ENCODE data around the gene OR11G2. TPM values are rescaled to one million over a fixed set of nuclear protein-coding genes. Genes with fewer than 3 reads are reported as not detected.
"Not testable (repeated sequence)": the region's sequence is repeated elsewhere in the genome, so short reads cannot be mapped to it uniquely, and the experiment has no call there.

The OR11G2 gene
- total and polyA plus RNA-seq, 5 experiments from 2014 or later, result not detected

DNA sequence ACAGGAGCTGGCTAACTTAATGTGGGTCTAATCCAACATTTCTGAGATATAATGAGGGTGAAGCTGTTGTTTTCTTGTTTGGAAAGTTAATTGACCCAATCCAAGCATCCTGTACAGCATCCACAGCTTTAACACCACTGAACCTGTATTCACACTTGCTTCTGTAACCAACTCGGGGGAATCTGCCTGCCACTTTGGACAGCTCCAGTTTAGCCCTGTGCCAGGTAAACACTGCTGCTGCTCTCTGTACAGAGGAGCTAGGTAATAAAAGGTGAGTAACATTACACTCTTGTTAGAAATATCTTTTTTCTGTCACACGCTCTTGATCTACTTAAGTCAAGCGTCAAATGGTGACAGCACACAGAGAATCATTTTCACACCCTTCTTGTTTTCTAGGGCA is 700 bp downstream of the OR11G2 start:
- no peak overlapping the region for H3K4me3 Mint-ChIP-seq

DNA sequence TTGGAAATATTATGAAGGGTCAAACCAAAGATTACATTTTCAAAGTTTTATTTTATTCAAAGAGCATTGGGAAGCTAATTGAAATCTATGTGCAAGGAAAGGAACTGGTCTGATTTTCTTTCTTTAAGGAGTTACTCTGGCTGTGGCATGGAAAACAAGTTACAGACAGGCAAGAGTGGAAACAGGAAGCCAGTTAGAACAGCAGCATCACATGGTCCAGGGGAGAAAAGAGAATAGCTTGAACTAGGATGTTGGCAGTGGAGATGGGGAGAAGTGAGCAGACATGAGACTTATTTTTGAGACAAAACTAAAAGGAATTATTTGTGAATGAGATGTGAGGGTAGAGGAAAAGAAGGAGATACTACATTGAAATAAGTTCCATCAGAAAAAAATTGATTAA is 3.4 kb downstream of the OR11G2 start:
- ATAC-seq (no peak), DNase-seq (no peak)
- POLR2A ChIA-PET, result no interaction called here
- Mint-ChIP-seq H3K9me3 (no peaks in the 10 kb centered on the region), H3K36me3 (no peaks in the 10 kb centered on the region), H3K27ac (peak overlapping the region in 1 of 10 donors; percentile 13), H3K4me1 (peaks cover 0 to 6% (median 0%) of the 10 kb centered on the region in 4 donors), H3K4me3 (no peak overlapping the region), H3K27me3 (peaks cover 2 to 25% (median 17%) of the 10 kb centered on the region in 5 donors)

More for the DNA sequence above, 700 bp downstream of the OR11G2 start:
- POLR2A ChIA-PET, result no interaction called here
- ATAC-seq, result no peak
- peaks cover 0 to 6% (median 0%) of the 10 kb centered on the region in 4 donors for H3K4me1 Mint-ChIP-seq
- H3K27ac Mint-ChIP-seq, result no peak overlapping the region
- H3K9me3 Mint-ChIP-seq, result no peaks in the 10 kb centered on the region
- peaks cover 2 to 32% (median 8%) of the 10 kb centered on the region in 5 donors for H3K27me3 Mint-ChIP-seq
- H3K36me3 Mint-ChIP-seq, result no peaks in the 10 kb centered on the region
- DNase-seq, result no peak

DNA sequence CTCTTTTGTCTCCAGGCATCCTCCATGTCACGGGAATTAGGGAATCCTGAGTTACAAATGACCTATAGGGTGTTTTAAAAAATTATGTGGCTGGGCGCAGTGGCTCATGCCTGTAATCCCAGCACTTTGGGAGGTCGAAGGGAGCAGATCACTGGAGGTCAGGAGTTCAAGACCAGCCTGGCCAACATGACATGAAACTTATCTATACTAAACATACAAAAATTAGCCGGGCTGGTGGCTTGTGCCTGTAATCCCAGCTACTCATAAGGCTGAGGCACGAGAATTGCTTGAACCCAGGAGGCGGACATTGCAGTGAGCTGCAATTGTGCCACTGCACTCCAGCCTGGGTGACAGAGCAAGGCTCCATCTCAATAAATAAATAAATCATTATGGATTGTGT is 4.5 kb downstream of the OR11G2 start:
- H3K36me3 Mint-ChIP-seq, DNase-seq, H3K4me3 Mint-ChIP-seq, H3K4me1 Mint-ChIP-seq, ATAC-seq, H3K9me3 Mint-ChIP-seq, POLR2A ChIA-PET, H3K27ac Mint-ChIP-seq: not testable (repeated sequence)
- peaks cover 6 to 33% (median 21%) of the 10 kb centered on the region in 5 donors for H3K27me3 Mint-ChIP-seq

DNA sequence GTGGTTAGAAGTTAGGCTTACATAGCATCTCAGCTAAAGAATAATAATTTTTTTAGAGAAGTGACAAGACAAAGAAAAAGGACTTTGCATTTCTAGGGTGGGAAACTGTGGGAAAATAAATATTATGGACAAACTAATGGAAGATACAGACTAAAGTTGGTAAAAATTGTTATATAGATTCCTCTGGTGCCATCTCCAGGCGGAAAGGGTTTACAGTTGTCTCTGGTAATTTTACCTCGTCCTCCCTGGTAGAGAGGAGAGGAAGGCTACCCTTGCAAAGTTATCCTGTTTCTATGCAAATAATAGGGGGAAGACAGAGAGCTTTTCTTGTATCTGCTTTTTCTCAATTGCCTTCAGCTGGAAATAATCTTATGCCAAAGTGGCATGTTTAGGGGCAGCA is 5.2 kb downstream of the OR11G2 start:
- H3K4me3 Mint-ChIP-seq, result no peak overlapping the region
- ATAC-seq, result no peak
- no peak for DNase-seq
- no peaks in the 10 kb centered on the region for H3K36me3 Mint-ChIP-seq
- peaks cover 6 to 33% (median 21%) of the 10 kb centered on the region in 5 donors for H3K27me3 Mint-ChIP-seq
- POLR2A ChIA-PET, result no interaction called here
- H3K9me3 Mint-ChIP-seq, result no peaks in the 10 kb centered on the region
- peaks cover 0 to 3% (median 0%) of the 10 kb centered on the region in 4 donors for H3K4me1 Mint-ChIP-seq
- H3K27ac Mint-ChIP-seq, result no peak overlapping the region

DNA sequence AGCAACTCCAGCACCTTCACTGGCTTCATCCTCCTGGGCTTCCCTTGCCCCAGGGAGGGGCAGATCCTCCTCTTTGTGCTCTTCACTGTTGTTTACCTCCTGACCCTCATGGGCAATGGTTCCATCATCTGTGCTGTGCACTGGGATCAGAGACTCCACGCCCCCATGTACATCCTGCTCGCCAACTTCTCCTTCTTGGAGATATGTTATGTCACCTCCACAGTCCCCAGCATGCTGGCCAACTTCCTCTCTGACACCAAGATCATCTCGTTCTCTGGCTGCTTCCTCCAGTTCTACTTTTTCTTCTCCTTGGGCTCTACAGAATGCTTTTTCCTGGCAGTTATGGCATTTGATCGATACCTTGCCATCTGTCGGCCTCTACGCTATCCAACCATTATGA is 6.8 kb downstream of the OR11G2 start:
- H3K27ac Mint-ChIP-seq, result no peak overlapping the region
- POLR2A ChIA-PET, result no interaction called here

DNA sequence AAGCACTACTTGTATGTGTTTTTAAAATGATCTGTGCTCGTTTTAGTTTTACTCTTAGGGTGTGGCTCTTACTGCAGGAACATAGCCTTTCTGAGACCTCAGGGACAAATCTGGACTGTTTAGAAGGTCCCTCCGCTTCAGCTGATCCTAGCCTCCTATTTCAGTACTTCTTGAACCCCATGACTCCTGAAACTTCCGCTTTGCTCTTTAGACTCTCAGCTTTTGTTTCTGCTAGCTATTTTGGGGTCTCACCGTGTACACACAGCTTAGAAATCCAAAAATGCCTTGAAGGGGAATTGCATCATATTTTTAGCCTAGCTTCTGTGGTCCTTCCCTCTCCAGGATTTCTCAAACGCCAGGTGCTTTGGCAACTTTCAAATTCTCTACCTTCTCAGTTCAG is 8.3 kb downstream of the OR11G2 start:
- Mint-ChIP-seq H3K9me3 (no peaks in the 10 kb centered on the region), H3K36me3 (no peaks in the 10 kb centered on the region), H3K27ac (no peak overlapping the region), H3K27me3 (peaks cover 11 to 27% (median 20%) of the 10 kb centered on the region in 5 donors), H3K4me1 (peaks cover 0 to 4% (median 0%) of the 10 kb centered on the region in 4 donors), H3K4me3 (no peak overlapping the region)
- POLR2A ChIA-PET, result no interaction called here
- no peak for DNase-seq
- no peak for ATAC-seq

More for the DNA sequence above, 6.8 kb downstream of the OR11G2 start:
- DNase-seq, result no peak
- Mint-ChIP-seq H3K9me3 (no peaks in the 10 kb centered on the region), H3K27me3 (peaks cover 9 to 33% (median 21%) of the 10 kb centered on the region in 5 donors), H3K36me3 (no peaks in the 10 kb centered on the region), H3K4me1 (peaks cover 0 to 3% (median 0%) of the 10 kb centered on the region in 4 donors), H3K4me3 (no peak overlapping the region)
- ATAC-seq, result no peak

DNA sequence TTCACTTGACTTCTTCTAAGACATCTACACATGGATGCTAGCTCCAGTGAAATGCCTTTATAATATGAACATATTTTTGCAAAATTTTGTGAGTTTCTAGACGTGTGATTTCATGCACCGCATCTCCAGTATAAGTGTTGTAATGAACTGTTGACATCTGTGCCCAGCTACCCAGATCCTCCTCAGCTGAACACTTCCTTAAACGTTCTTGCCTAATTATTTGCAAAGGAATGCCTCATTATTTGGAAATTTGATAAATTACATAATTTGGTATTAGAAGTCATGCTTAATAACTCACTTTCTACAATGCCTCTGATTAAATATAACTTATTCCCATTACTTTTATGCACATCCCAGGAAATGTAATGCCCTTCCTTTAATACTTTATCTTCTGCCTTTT is 14.0 kb downstream of the OR11G2 start:
- no peak overlapping the region for H3K4me3 Mint-ChIP-seq
- peaks cover 0 to 6% (median 0%) of the 10 kb centered on the region in 3 donors for H3K36me3 Mint-ChIP-seq
- POLR2A ChIA-PET, result no interaction called here
- H3K9me3 Mint-ChIP-seq, result peaks cover 0 to 4% (median 0%) of the 10 kb centered on the region in 9 donors
- H3K4me1 Mint-ChIP-seq, result peaks cover 0 to 1% (median 0%) of the 10 kb centered on the region in 4 donors
- DNase-seq (no peak), ATAC-seq (no peak)
- H3K27ac Mint-ChIP-seq, result no peak overlapping the region
- H3K27me3 Mint-ChIP-seq, result peaks cover 3 to 18% (median 5%) of the 10 kb centered on the region in 5 donors

DNA sequence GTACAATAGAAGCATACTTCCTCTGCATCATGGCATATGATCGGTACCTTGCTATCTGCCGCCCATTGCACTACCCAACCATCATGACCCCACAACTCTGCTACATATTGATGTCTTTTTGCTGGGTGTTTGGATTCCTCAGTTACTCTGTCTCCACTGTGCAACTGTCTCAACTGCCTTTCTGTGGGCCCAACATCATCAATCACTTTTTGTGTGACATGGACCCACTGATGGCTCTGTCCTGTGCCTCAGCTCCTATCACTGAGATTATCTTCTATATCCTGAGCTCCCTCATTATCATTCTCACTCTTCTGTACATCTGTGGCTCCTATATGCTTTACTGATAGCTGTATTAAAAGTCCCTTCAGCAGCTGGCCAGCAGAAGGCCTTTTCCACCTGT is 18.9 kb downstream of the OR11G2 start:
- no peak for ATAC-seq
- H3K4me1 Mint-ChIP-seq, result peaks cover 0 to 2% (median 0%) of the 10 kb centered on the region in 4 donors
- peaks cover 0 to 6% (median 0%) of the 10 kb centered on the region in 3 donors for H3K36me3 Mint-ChIP-seq
- H3K9me3 Mint-ChIP-seq, result peaks cover 0 to 6% (median 0%) of the 10 kb centered on the region in 9 donors
- DNase-seq, result no peak
- H3K4me3 Mint-ChIP-seq, result no peak overlapping the region
- no peak overlapping the region for H3K27ac Mint-ChIP-seq
- H3K27me3 Mint-ChIP-seq, result peaks cover 0 to 21% (median 7%) of the 10 kb centered on the region in 5 donors
- POLR2A ChIA-PET, result no interaction called here

DNA sequence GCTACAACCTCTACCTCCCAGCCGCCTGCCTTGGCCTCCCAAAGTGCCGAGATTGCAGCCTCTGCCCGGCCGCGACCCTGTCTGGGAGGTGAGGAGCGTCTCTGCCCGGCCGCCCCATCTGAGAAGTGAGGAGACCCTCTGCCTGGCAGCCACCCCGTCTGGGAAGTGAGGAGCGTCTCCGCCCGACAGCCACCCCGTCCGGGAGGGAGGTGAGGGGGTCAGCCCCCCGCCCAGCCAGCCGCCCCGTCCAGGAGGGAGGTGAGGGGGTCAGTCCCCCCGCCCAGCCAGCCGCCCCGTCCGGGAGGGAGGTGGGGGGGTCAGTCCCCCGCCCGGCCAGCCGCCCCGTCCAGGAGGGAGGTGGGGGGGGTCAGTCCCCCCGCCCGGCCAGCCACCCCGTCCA is 21.7 kb downstream of the OR11G2 start:
- peaks cover 7 to 20% (median 8%) of the 10 kb centered on the region in 5 donors for H3K27me3 Mint-ChIP-seq
- H3K36me3 Mint-ChIP-seq, DNase-seq, H3K27ac Mint-ChIP-seq, H3K4me3 Mint-ChIP-seq, H3K4me1 Mint-ChIP-seq, H3K9me3 Mint-ChIP-seq, POLR2A ChIA-PET, ATAC-seq: not testable (repeated sequence)

DNA sequence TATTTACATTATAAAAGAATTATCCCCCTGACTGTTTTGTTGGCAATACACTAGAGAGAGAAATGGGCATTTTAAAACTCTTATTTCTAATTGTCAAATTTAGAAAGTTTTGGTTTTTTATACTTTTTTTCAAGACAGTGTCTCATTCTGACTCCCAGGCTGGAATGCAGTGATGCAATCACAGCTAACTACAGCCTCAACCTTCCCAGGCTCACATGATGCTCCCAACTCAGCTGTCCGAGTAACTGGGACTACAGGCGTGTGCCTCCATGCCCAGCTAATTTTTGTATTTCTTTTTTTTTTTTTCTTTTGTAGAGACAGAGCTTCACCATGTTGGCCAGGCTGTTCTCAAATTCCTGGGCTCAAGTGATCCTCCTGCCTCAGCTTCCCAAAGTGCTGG is 24.5 kb downstream of the OR11G2 start:
- ATAC-seq, result no peak
- Mint-ChIP-seq H3K27me3 (peaks cover 6 to 20% (median 8%) of the 10 kb centered on the region in 5 donors), H3K27ac (no peak overlapping the region), H3K4me3 (no peak overlapping the region), H3K9me3 (peaks cover 0 to 4% (median 0%) of the 10 kb centered on the region in 9 donors), H3K4me1 (peaks cover 0 to 2% (median 0%) of the 10 kb centered on the region in 4 donors), H3K36me3 (no peaks in the 10 kb centered on the region)
- no peak for DNase-seq
- POLR2A ChIA-PET, result no interaction called here

DNA sequence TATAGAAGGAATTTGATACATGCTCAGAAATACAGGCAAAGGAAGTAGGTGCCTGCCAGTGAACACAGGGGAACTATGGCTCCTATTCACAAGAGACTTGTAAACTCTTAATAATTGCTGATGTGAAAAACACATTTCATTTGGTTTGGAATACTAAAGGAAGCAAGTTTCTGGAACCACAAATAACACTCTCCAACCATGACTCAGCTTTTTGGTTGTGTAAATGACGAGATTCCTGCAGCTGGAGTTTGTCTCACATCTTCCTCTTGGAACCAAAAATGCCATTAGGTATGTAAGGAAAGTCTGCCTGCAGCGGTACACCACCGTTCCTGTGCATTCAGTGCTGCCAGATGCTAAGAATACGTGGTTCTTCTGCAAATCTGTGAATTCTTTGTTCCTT is 28.3 kb downstream of the OR11G2 start:
- H3K4me1 Mint-ChIP-seq, result no peaks in the 10 kb centered on the region
- H3K4me3 Mint-ChIP-seq, result no peak overlapping the region
- H3K27ac Mint-ChIP-seq, result no peak overlapping the region
- H3K36me3 Mint-ChIP-seq, result no peaks in the 10 kb centered on the region
- POLR2A ChIA-PET, result no interaction called here
- ATAC-seq (no peak), DNase-seq (no peak)
- H3K9me3 Mint-ChIP-seq, result peaks cover 0 to 4% (median 0%) of the 10 kb centered on the region in 9 donors
- H3K27me3 Mint-ChIP-seq, result peaks cover 5 to 19% (median 12%) of the 10 kb centered on the region in 5 donors

DNA sequence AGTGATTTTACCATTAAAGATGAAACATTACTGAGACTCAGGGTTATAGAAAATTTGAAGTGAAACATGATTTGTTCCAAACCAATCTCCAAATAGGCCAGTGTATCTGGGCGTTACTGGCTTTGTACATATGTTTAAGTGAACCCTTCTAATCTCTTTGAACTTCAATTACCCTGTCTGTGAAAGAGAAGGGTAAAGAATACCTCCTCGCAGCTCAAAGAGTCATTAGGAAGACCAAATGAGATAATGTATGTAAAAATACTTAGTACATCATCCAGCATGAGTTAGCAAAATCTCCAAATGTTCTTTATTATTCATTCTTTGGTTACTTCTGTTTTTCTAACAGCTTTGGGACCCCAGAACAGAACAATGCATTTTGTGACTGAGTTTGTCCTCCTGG is 32.7 kb downstream of the OR11G2 start, which contains the start of gene OR11H6:
Gene OR11H6, plus strand, starts transcription at position 301 of the 400 bp plus-strand sequence. Its CDS starts 0 bp downstream, at position 301.
- H3K4me1 Mint-ChIP-seq, result no peaks in the 10 kb centered on the region
- ATAC-seq (no peak), DNase-seq (no peak)
- H3K36me3 Mint-ChIP-seq, result peaks cover 0 to 4% (median 0%) of the 10 kb centered on the region in 3 donors
- peaks cover 0 to 16% (median 5%) of the 10 kb centered on the region in 9 donors for H3K9me3 Mint-ChIP-seq
- no peak within 1 kb of the TSS for H3K4me3 Mint-ChIP-seq
- H3K27ac Mint-ChIP-seq, result no peak within 1 kb of the TSS
- POLR2A ChIA-PET, result no interaction called here
- peaks cover 7 to 22% (median 13%) of the 10 kb centered on the region in 5 donors for H3K27me3 Mint-ChIP-seq

DNA sequence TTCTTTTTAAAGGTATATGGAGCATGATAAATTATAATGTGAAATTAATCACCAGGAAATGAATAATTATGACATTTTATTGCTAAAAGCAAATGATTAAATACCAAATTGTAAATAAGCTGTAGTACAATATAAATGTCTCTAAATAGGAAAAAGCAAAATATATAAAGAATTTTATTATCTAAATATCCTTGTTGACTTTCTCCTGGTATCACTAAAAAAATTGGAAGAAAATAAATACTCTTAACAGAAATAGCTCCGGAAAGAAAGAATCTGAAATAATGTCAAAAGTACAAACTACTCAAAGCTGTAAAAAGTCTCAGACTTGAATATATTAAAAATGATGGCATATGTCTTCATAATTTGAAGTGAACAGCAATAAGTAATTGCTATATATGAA is 38.0 kb downstream of the OR11G2 start, which contains the start of gene OR11H7:
Gene OR11H7, plus strand, starts transcription at position 301 of the 400 bp plus-strand sequence.
- Mint-ChIP-seq H3K4me3 (no peak within 1 kb of the TSS), H3K27me3 (peaks cover 5 to 16% (median 11%) of the 10 kb centered on the region in 5 donors), H3K4me1 (no peaks in the 10 kb centered on the region), H3K27ac (no peak within 1 kb of the TSS), H3K9me3 (peaks cover 0 to 46% (median 13%) of the 10 kb centered on the region in 9 donors), H3K36me3 (peaks cover 0 to 11% (median 0%) of the 10 kb centered on the region in 3 donors)
- POLR2A ChIA-PET, result no interaction called here
- no peak for ATAC-seq
- no peak for DNase-seq

DNA sequence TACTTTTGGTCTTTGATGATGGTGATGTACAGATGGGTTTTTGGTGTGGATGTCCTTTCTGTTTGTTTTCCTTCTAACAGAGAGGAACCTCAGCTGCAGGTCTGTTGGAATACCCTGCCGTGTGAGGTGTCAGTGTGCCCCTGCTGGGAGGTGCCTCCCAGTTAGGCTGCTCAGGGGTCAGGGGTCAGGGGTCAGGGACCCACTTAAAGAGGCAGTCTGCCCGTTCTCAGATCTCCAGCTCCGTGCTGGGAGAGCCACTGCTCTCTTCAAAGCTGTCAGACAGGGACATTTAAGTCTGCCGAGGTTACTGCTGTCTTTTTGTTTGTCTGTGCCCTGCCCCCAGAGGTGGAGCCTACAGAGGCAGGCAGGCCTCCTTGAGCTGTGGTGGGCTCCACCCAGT is 44.7 kb downstream of the OR11G2 start:
- peaks cover 0 to 17% (median 1%) of the 10 kb centered on the region in 9 donors for H3K9me3 Mint-ChIP-seq
- H3K27me3 Mint-ChIP-seq, ATAC-seq, H3K4me1 Mint-ChIP-seq, H3K36me3 Mint-ChIP-seq, H3K4me3 Mint-ChIP-seq, POLR2A ChIA-PET, H3K27ac Mint-ChIP-seq, DNase-seq: not testable (repeated sequence)
